IPS DF 6.9 (cell line): ENCODE data around the gene ADPRHL1.

Experiments used
- DNase-seq: peaks from one replicate; pipeline ENCODE4 v3.0.0-alpha.2; 2013; ENCODE audit warnings: low read depth, low spot score
- H3K27ac ChIP-seq: one replicate; pipeline ENCODE4 v1.5.1; 2013; ENCODE audit warnings: low read length, control low read depth
- H3K27me3 ChIP-seq: 2 replicates; pipeline ENCODE4 v1.6.1; 2013; ENCODE audit warnings: mild to moderate bottlenecking, low read length; ENCODE audit not compliant: control insufficient read depth, insufficient read depth
- H3K36me3 ChIP-seq: 2 replicates; pipeline ENCODE4 v1.6.1; 2013; ENCODE audit warnings: low read length; ENCODE audit not compliant: control insufficient read depth, insufficient read depth
- H3K4me1 ChIP-seq: 2 replicates; pipeline ENCODE4 v1.6.1; 2013; ENCODE audit warnings: low read length; ENCODE audit not compliant: control insufficient read depth, insufficient read depth
- H3K4me3 ChIP-seq: 2 replicates; pipeline ENCODE4 v1.5.1; 2013; ENCODE audit warnings: mild to moderate bottlenecking, low read length
- H3K9me3 ChIP-seq: 2 replicates; pipeline ENCODE4 v1.6.1; 2013; ENCODE audit warnings: low read length, inconsistent platforms; ENCODE audit not compliant: control insufficient read depth, insufficient read depth
- WGBS: extraction: QIAGEN DNeasy Blood & Tissue Kit; methylation state at CpG from one replicate; pipeline ENCODE4 v1.1.7; 2013; ENCODE audit warnings: mixed read lengths, missing lambda C conversion rate; ENCODE audit not compliant: insufficient read length, insufficient coverage; 5-methylcytosine and 5-hydroxymethylcytosine counted together

ADPRHL1 gene

DNA sequence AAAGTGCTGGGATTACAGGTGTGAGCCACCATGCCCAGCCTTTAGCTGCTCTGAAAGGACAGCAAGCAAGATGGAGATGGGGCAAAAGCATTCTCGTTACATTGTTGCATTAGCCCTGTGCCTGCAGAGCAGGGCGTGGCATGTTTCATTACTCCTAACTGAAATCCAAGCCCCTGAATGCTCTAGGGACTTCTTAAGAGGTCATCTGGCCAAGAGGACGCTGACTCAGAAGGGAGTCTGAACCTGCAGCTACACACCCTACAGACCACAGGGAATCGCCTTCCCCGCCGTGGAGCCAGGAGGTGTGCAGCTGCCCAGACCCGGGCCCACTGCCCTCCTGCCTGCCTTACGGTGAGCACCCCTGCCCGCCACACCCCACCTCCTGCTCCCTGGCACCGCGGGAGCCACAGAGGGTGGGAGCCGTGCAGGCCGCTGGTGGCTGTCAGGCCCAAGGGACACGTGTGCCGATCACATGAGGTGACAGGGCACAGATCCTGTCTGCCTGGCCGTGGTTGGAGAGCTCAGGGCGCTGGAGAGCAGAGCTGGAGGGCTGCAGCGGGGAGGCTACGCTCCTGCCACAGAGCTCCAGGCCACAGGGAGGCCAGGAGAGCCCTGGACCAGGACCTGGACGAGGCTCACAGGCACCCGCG, 27.2 kb downstream of the ADPRHL1 start:
- no CpG with 5 or more reads among the region's 22 CpGs for WGBS
- DNase-seq, result no peak
- no peaks in the 10 kb centered on the region for H3K4me1 ChIP-seq
- H3K27me3 ChIP-seq, result no peaks in the 10 kb centered on the region
- H3K4me3 ChIP-seq, result no peak overlapping the region
- no peak overlapping the region for H3K27ac ChIP-seq
- H3K9me3 ChIP-seq, result no peaks in the 10 kb centered on the region
- no peaks in the 10 kb centered on the region for H3K36me3 ChIP-seq

DNA sequence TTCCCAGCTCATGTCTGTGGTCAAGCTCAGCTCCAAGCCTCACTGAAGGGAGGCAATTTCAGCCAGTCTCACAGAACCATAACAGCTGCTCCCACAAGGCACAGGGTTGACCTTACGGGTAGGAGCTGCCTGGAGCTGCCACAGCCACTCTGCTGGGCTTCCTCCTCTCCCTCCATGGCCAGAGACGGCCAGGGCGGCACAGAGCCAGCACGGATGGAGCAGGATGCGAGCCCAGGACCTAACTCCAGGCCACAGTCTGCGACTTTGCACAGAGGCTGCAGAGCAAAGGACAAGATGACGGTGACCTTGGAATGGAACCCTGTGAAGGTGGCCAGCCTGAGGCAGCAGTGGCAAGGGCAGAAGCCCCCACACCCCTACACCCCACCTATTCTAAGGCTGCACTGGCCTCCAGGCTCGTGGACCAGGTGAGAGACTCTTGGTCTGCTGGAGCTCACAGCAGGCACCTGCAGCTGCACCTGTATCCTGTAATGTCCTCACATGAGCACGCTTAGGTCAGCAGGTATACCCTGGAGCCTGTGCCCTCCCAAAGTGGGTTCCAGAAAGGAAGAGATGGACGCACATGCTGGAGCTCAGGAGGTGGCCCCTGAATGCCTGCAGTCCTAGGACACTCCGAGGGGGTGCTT, 29.6 kb downstream of the ADPRHL1 start:
- Histone ChIP-seq H3K9me3 (no peaks in the 10 kb centered on the region), H3K4me3 (no peak overlapping the region), H3K27ac (no peak overlapping the region), H3K4me1 (no peaks in the 10 kb centered on the region), H3K36me3 (no peaks in the 10 kb centered on the region), H3K27me3 (no peaks in the 10 kb centered on the region)
- DNase-seq, result no peak
- no CpG with 5 or more reads among the region's 11 CpGs for WGBS

DNA sequence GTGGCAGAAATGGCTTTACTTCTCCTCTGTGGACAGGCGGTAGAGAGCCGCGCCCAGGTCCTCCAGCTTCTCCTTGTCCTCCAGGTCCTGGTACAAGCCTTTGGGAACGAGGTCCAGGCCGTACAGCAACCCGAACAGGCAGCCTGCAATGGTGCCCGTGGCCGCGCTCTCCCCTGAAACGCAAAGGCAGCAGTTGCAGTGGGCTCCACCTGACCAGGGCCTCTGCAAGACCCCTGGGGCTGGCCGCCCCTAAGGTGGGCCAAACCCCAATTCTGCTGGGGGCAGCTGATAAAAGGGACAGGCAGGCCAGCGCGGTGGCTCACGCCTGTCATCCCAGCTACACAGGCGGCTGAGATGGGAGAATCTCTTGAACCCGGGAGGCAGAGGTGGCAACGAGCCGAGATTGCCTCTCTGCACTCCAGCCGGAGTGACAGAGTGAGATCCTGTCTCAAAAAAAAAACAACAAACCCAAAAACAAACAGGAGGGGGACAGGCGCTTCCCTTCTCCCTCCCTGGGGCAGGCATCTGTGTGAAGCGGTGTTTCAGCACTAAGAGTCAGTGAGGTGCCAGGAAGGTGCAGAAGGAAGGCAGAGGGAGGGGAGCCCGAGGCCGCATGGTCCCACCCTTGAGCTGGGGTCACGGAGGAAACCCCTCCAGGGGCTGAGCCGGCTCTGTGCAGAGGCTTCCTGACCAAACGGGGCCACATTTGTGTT, 30.3 kb downstream of the ADPRHL1 start:
- H3K9me3 ChIP-seq, result no peaks in the 10 kb centered on the region

DNA sequence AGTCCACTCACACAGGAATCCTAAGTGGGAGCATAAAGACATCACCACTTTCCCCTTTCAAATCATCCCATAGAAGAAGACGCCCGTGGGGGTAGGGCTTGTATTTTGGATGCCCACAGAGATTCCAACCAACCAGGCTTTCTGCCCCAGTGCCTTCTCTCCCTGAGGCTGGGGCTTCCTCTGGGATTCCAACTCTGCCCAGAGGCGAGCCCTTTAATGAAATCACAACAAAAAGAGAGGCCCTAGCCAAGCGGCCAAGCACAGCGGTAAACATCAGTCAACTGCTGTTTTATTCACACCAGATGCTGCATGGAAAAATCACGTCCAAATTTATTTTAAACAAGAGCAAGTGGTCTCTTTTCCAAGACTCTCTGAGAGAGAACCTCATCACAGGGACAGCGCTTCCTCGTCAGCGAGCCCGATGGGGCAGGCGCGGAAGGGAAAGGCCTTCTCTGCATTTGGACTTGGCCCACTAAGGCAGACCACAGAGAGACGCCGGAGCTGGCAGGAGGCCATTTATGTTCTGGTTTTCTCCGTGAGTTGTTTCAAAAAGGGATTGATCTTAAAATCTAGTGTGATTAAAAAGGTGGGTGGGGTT, 31.5 kb downstream of the ADPRHL1 start:
- H3K4me3 ChIP-seq, result no peak overlapping the region
- H3K36me3 ChIP-seq, result no peaks in the 10 kb centered on the region
- no peak overlapping the region for H3K27ac ChIP-seq
- H3K27me3 ChIP-seq, result no peaks in the 10 kb centered on the region
- no peaks in the 10 kb centered on the region for H3K9me3 ChIP-seq
- H3K4me1 ChIP-seq, result no peaks in the 10 kb centered on the region
- no peak for DNase-seq
- WGBS, result no CpG with 5 or more reads among the region's 15 CpGs

More for the DNA sequence above, 30.3 kb downstream of the ADPRHL1 start:
- no peak overlapping the region for H3K27ac ChIP-seq
- WGBS, result no CpG with 5 or more reads among the region's 26 CpGs
- no peak for DNase-seq
- H3K36me3 ChIP-seq, result no peaks in the 10 kb centered on the region
- H3K4me3 ChIP-seq, result no peak overlapping the region
- no peaks in the 10 kb centered on the region for H3K27me3 ChIP-seq
- H3K4me1 ChIP-seq, result no peaks in the 10 kb centered on the region

DNA sequence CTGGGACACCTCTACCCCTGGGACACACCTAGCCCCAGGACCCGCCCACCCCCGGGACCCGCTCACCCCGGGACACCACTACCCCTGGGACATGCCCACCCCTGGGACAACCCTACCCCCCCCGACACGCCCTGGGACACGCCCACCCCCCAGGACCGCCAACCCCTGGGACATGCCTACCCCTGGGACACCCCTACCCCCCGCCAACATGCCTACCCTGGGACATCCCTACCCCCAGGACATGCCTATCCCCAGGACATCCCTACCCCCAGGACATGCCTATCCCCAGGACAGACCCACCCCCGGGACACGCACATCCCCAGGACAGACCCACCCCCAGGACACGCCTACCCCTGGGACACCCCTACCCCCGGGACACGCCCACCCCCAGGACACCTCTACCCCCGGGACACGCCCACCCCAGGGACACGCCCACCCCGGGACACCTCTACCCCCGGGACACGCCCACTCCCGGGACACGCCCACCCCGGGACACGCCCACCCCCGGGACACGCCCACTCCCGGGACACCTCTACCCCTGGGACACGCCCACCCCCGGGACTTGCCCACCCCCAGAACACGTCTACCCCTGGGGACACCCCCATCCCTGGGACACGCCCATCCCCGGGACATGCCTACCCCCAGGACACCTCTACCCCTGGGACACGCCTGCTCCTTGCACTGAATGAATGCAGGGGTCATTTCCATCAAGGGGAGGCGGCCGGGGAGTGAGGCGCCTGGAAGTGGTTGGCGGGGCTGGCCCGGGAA, 32.3 kb downstream of the ADPRHL1 start:
- DNase-seq, result no peak
- H3K27ac ChIP-seq, result no peak overlapping the region
- H3K27me3 ChIP-seq, result no peaks in the 10 kb centered on the region
- no CpG with 5 or more reads among the region's 38 CpGs for WGBS
- no peak overlapping the region for H3K4me3 ChIP-seq
- H3K9me3 ChIP-seq, result no peaks in the 10 kb centered on the region
- H3K4me1 ChIP-seq, result no peaks in the 10 kb centered on the region
- no peaks in the 10 kb centered on the region for H3K36me3 ChIP-seq

DNA sequence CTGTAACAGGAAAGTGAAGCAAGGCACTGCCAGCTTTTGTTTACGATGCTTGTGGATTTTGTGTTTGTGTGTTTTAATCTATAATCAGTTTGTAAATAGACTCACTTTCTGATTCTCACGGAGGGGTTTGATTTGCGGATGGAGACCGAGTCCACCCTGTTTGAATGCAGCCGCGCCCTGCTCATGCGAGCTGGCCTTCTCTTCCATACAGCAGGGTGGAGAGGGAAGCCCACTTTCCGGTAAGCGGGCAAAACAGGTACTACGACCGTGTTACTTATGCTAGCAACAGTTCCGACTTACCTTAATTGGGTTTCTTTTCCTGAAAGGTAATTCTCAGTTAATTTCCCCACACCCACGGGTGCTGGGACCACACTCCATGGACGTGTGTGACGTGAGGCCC, 33.1 kb downstream of the ADPRHL1 start:
- no peaks in the 10 kb centered on the region for H3K9me3 ChIP-seq
- WGBS, result no CpG with 5 or more reads among the region's 15 CpGs
- DNase-seq, result no peak
- H3K4me1 ChIP-seq, result no peaks in the 10 kb centered on the region
- H3K27ac ChIP-seq, result no peak overlapping the region
- H3K36me3 ChIP-seq, result no peaks in the 10 kb centered on the region
- H3K27me3 ChIP-seq, result no peaks in the 10 kb centered on the region
- H3K4me3 ChIP-seq, result no peak overlapping the region

DNA sequence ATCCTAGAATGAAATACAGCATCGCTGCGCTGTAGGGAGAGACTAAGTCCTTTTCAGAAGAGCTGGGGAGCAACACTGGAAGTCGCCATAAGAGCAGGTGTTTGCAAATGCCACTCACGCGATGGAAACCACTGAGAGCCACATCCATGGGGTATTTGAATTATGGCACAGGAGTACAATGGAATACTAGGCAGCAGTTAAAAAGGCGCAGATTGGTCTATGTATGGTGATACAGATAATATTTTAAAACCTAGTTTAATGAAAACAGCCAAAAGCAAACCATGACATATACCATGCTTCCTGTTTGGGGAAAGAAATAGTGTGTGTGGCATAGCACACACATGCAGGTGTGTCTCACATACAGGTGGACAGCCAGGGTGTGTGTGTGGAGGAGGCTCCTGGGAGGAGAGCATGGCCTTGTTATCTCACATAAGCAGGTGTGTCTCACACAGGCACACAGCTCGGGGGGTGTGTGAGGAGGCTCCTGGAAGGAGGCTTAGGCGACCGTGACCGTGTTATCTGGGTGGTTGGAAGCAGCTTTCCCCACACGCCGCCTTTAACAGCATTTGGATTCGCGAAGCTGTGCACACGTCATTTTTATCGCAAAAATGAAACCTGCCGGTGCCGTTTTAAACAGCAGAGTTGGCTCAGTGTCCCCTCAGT, 33.6 kb downstream of the ADPRHL1 start:
- H3K4me1 ChIP-seq, result no peaks in the 10 kb centered on the region
- no peaks in the 10 kb centered on the region for H3K27me3 ChIP-seq
- no peaks in the 10 kb centered on the region for H3K9me3 ChIP-seq
- H3K36me3 ChIP-seq, result no peaks in the 10 kb centered on the region
- no peak for DNase-seq
- no peak overlapping the region for H3K27ac ChIP-seq
- no peak overlapping the region for H3K4me3 ChIP-seq
- no CpG with 5 or more reads among the region's 18 CpGs for WGBS

DNA sequence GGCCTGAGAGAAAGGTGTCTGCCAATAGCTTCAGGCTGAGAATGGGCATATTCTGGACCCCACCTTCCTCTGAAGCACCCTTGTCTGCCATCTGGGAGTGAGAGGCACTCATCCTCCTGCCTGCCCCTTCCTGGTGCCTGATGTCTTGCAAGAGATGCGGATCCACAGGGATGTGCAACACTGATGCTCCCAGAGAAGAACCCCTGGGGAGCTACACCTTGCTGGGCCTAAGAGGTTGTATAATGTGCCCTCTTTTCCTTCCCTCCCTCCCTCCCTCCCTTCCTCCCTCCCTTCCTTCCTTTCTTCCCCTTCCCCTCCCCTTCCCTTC, 34.6 kb downstream of the ADPRHL1 start:
- H3K36me3 ChIP-seq, result no peaks in the 10 kb centered on the region
- H3K4me3 ChIP-seq, result no peak overlapping the region
- no peak overlapping the region for H3K27ac ChIP-seq
- H3K9me3 ChIP-seq, result no peaks in the 10 kb centered on the region
- no peaks in the 10 kb centered on the region for H3K27me3 ChIP-seq
- DNase-seq, result no peak
- WGBS, result no CpG with 5 or more reads among the region's 1 CpG
- H3K4me1 ChIP-seq, result no peaks in the 10 kb centered on the region

DNA sequence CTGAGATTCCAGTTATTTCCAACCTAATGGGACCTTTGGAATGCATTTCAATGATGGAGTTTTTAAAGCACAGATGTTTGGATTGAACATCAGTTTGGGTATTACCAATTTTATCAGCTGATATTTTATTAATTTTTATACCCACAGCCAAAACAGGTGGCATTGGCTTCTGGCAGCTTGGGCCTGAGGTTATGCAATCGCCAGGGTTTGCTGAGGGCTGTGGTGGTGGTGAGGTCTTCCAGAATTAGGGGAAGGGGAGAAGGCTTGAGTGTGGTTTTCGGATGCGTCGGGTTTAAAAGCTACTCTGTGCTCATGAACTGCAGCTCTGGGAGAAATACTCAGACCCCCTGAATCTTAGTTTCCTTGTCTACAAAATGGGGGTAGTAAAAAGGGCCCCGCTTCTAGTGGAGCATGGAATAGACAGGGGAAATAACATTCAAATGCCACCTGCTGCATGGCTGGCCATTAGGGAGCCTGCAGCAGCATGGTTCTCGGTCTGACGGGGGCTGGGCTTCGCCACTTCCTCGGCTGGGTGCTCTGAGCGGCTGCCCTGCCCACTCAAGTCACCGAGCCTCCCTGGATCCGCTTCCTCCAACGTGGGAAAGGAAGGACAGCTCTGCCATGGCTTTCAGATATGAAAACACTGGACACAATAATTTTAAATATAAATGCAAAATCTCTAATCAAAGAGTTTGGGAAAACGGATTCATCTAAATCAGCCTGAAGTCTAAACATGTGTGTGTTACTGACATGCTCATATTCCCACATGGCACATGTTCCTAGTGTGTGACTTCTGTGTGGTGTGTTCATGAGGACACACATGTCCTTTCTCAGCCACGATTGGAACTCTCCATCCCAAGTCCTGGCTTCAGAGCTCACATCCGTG, 35.2 kb downstream of the ADPRHL1 start:
- no CpG with 5 or more reads among the region's 16 CpGs for WGBS
- DNase-seq, result no peak
- no peaks in the 10 kb centered on the region for H3K4me1 ChIP-seq
- no peak overlapping the region for H3K27ac ChIP-seq
- no peaks in the 10 kb centered on the region for H3K36me3 ChIP-seq
- H3K27me3 ChIP-seq, result no peaks in the 10 kb centered on the region
- H3K9me3 ChIP-seq, result no peaks in the 10 kb centered on the region
- no peak overlapping the region for H3K4me3 ChIP-seq
